Neural progenitor cell (in vitro differentiated cells): ENCODE measurements around the gene KARS1. TPM values are rescaled to one million over a fixed set of nuclear protein-coding genes. Genes with fewer than 3 reads are reported as not detected.

Source experiments
- DNase-seq: peaks from one replicate; pipeline ENCODE4 v3.0.0-alpha.2; 2016; ENCODE audit warnings: low spot score
- H2AFZ ChIP-seq: fragments of 200-600 bp; sonication (generic); replicated peaks from 2 replicates; pipeline ENCODE4 v1.6.1; 2016; ENCODE audit warnings: antibody characterized with exemption
- H3F3A ChIP-seq: fragments of 200-600 bp; sonication (generic); 2 replicates; pipeline ENCODE4 v1.6.1; 2016; ENCODE audit warnings: antibody characterized with exemption, low read depth
- H3K27ac ChIP-seq: fragments of 200-600 bp; sonication (generic); 2 replicates; pipeline ENCODE4 v1.5.1; 2016; ENCODE audit warnings: mild to moderate bottlenecking
- H3K27me3 ChIP-seq: fragments of 200-600 bp; sonication (generic); 2 replicates; pipeline ENCODE4 v1.6.1; 2016; ENCODE audit warnings: mild to moderate bottlenecking, moderate library complexity
- H3K36me3 ChIP-seq: fragments of 200-600 bp; sonication (generic); 2 replicates; pipeline ENCODE4 v1.5.1; 2016
- H3K4me1 ChIP-seq: fragments of 200-600 bp; sonication (generic); 2 replicates; pipeline ENCODE4 v1.6.1; 2016; ENCODE audit warnings: mixed run types
- H3K4me2 ChIP-seq: fragments of 200-600 bp; sonication (generic); 2 replicates; pipeline ENCODE4 v1.6.1; 2016
- H3K4me3 ChIP-seq: fragments of 200-600 bp; sonication (generic); 2 replicates; pipeline ENCODE4 v1.5.1; 2016
- H3K79me2 ChIP-seq: fragments of 200-600 bp; sonication (generic); 2 replicates; pipeline ENCODE4 v1.6.1; 2016; ENCODE audit warnings: low read depth
- H3K9ac ChIP-seq: fragments of 200-600 bp; sonication (generic); 2 replicates; pipeline ENCODE4 v1.6.1; 2016
- H3K9me3 ChIP-seq: fragments of 200-600 bp; sonication (generic); 2 replicates; pipeline ENCODE4 v1.5.1; 2016; ENCODE audit warnings: low read depth
- H4K20me1 ChIP-seq: fragments of 200-600 bp; sonication (generic); 2 replicates; pipeline ENCODE4 v1.6.1; 2016; ENCODE audit warnings: low read depth
- H3K27ac Mint-ChIP-seq: 3 replicates; pipeline ENCODE4 v1.8.0; 2021; ENCODE audit warnings: mixed read lengths
- H3K27me3 Mint-ChIP-seq: 2 replicates; pipeline ENCODE4 v1.8.0; 2022; ENCODE audit warnings: low read depth, mild to moderate bottlenecking, inconsistent platforms, moderate library complexity, mixed read lengths; ENCODE audit not compliant: insufficient read depth
- H3K36me3 Mint-ChIP-seq: 3 replicates; pipeline ENCODE4 v1.8.0; 2021; ENCODE audit warnings: mixed read lengths
- H3K4me1 Mint-ChIP-seq: 3 replicates; pipeline ENCODE4 v1.8.0; 2021; ENCODE audit warnings: mixed read lengths
- H3K4me3 Mint-ChIP-seq: 3 replicates; pipeline ENCODE4 v1.8.0; 2021; ENCODE audit warnings: mild to moderate bottlenecking, moderate library complexity, mixed read lengths
- H3K9me3 Mint-ChIP-seq: 3 replicates; pipeline ENCODE4 v1.8.0; 2020; ENCODE audit warnings: mixed read lengths
- CTCF ChIP-seq: fragments of 200-600 bp; sonication (generic); IDR thresholded peaks from 2 replicates; pipeline ENCODE4 v1.5.1; 2017; ENCODE audit warnings: antibody characterized with exemption, mild to moderate bottlenecking
- EZH2 ChIP-seq: fragments of 200-600 bp; sonication (generic); IDR thresholded peaks from 2 replicates; pipeline ENCODE4 v1.6.1; 2017; ENCODE audit warnings: antibody characterized with exemption, mild to moderate bottlenecking, moderate library complexity
- EZH2phosphoT487 ChIP-seq: fragments of 200-600 bp; sonication (generic); IDR thresholded peaks from 2 replicates; pipeline ENCODE4 v1.6.1; 2017; ENCODE audit warnings: antibody characterized with exemption
- total RNA-seq: library from RNA; depleted of rRNA; stranded (reverse); fragments of >200 nt; gene quantifications from 2 replicates; pipeline ENCODE4 v1.2.3, GENCODE V29; 2015; ENCODE audit warnings: low replicate concordance

The KARS1 gene
- total RNA-seq, 1 donor from 2014 or later: 228 TPM

GRCh38 chr16:75624921-75625334 lies 22.5 kb downstream of the KARS1 start:
- Histone ChIP-seq H3K9me3 (no peaks in the 10 kb centered on the region), H3K4me3 (no peak overlapping the region), H3F3A (peaks cover 28% of the 10 kb centered on the region), H3K4me1 (peaks cover 12% of the 10 kb centered on the region), H2AFZ (no peak overlapping the region), H4K20me1 (no peaks in the 10 kb centered on the region), H3K9ac (no peak overlapping the region), H3K4me2 (no peak overlapping the region), H3K79me2 (peaks cover 15% of the 10 kb centered on the region), H3K27ac (no peak overlapping the region), H3K36me3 (no peaks in the 10 kb centered on the region), H3K27me3 (no peaks in the 10 kb centered on the region)
- Mint-ChIP-seq H3K36me3 (peaks cover 27% of the 10 kb centered on the region), H3K9me3 (no peaks in the 10 kb centered on the region), H3K27me3 (peaks cover 4% of the 10 kb centered on the region), H3K27ac (no peak overlapping the region), H3K4me1 (peaks cover 15% of the 10 kb centered on the region), H3K4me3 (no peak overlapping the region)
- TF ChIP-seq CTCF: no peak
- TF ChIP-seq EZH2phosphoT487: no peak
- TF ChIP-seq EZH2: no peak
- DNase-seq: no peak

GRCh38 chr16:75622761-75623605 lies 24.5 kb downstream of the KARS1 start, which contains the start of gene ADAT1:
Gene ADAT1 (minus strand): TSS chr16:75623281. CDS start chr16:75620799, 2,482 bp downstream.
- H3K9me3 ChIP-seq: no peaks in the 10 kb centered on the region
- H2AFZ ChIP-seq: peak within 1 kb of the TSS; percentile 83
- peaks cover 28% of the 10 kb centered on the region for H3F3A ChIP-seq
- peak within 1 kb of the TSS; percentile 85 for H3K27ac ChIP-seq
- H3K4me1 ChIP-seq: peaks cover 12% of the 10 kb centered on the region
- Mint-ChIP-seq H3K9me3 (no peaks in the 10 kb centered on the region), H3K36me3 (peaks cover 30% of the 10 kb centered on the region), H3K4me1 (peaks cover 15% of the 10 kb centered on the region), H3K27me3 (peaks cover 4% of the 10 kb centered on the region), H3K27ac (peak within 1 kb of the TSS; percentile 23), H3K4me3 (peak within 1 kb of the TSS; percentile 97)
- TF ChIP-seq EZH2phosphoT487 (no peak), CTCF (no peak), EZH2 (no peak)
- H4K20me1 ChIP-seq: no peaks in the 10 kb centered on the region
- peak within 1 kb of the TSS; percentile 84 for H3K4me3 ChIP-seq
- no peaks in the 10 kb centered on the region for H3K27me3 ChIP-seq
- H3K4me2 ChIP-seq: peak within 1 kb of the TSS; percentile 93
- peak; percentile 100 for DNase-seq
- no peaks in the 10 kb centered on the region for H3K36me3 ChIP-seq
- peak within 1 kb of the TSS; percentile 84 for H3K9ac ChIP-seq
- H3K79me2 ChIP-seq: peaks cover 15% of the 10 kb centered on the region

DNA sequence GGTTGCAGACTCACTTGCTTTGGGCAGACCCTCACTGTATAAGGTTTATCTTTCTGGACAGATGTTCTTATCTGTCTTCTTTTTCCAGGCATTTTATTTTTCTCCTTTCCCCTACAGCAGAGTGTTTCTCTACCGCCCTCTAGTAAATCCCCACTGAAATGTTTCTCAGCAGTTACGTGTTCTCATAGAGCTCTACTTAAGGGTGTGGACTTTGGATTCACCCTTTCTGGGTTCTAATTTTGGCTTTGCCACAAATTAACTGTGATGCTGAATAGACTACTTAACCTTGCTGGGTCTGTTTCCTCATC lies 26.3 kb downstream of the KARS1 start:
- Histone ChIP-seq H3K36me3 (no peaks in the 10 kb centered on the region), H3K79me2 (peaks cover 15% of the 10 kb centered on the region), H3K9ac (no peak overlapping the region), H3K27ac (no peak overlapping the region), H3K4me3 (peak overlapping the region; percentile 84), H3K9me3 (no peaks in the 10 kb centered on the region), H3F3A (peaks cover 24% of the 10 kb centered on the region), H4K20me1 (no peaks in the 10 kb centered on the region), H3K4me2 (peak overlapping the region; percentile 93), H2AFZ (no peak overlapping the region), H3K4me1 (peaks cover 12% of the 10 kb centered on the region), H3K27me3 (no peaks in the 10 kb centered on the region)
- Mint-ChIP-seq H3K4me3 (peak overlapping the region; percentile 97), H3K4me1 (peaks cover 15% of the 10 kb centered on the region), H3K27me3 (no peaks in the 10 kb centered on the region), H3K9me3 (no peaks in the 10 kb centered on the region), H3K27ac (no peak overlapping the region), H3K36me3 (peaks cover 24% of the 10 kb centered on the region)
- peak; percentile 52 for DNase-seq
- TF ChIP-seq CTCF (peak; percentile 67), EZH2 (no peak), EZH2phosphoT487 (no peak)
